ENCODE measurements around the gene PIP4K2C. TPM values are rescaled to one million over a fixed set of nuclear protein-coding genes. Genes with fewer than 3 reads are reported as not detected.

The PIP4K2C gene
- total RNA-seq, 1 experiment from 2014 or later: 37.1 TPM

- no peak overlapping the region for H4K91ac ChIP-seq (ENCODE audit: insufficient read length, low read depth, low read length)
- H3K56ac ChIP-seq (ENCODE audit: insufficient read length, low read depth, low read length): no peak overlapping the region
- no peak overlapping the region for H4K8ac ChIP-seq (replicated peaks; ENCODE audit: insufficient read length, low read depth, low read length)
- H3K18ac ChIP-seq (ENCODE audit: insufficient read length, low read depth, low read length): no peak overlapping the region
- Mint-ChIP-seq H3K4me1 (peaks cover 42 to 45% of the 10 kb centered on the region in 2 experiments), H3K36me3 (ENCODE audit: insufficient read depth in 1 of 3, low read depth in 3 of 3) (peaks cover 8 to 24% (median 23%) of the 10 kb centered on the region in 3 experiments), H3K27ac (no peak overlapping the region; a peak in 1 of 7 replicates), H3K9me3 (no peaks in the 10 kb centered on the region; a peak in 1 of 5 replicates), H3K27me3 (ENCODE audit: low read depth) (peaks cover 13% of the 10 kb centered on the region), H3K4me3 (no peak overlapping the region; a peak in 2 of 5 replicates)
- no peak overlapping the region for H2BK20ac ChIP-seq (ENCODE audit: low read depth, low read length, poor library complexity, severe bottlenecking)
- no CpG with 5 or more reads among the region's 12 CpGs for WGBS (ENCODE audit: extremely low coverage, insufficient read length, low lambda C conversion rate)
- H2AK5ac ChIP-seq (ENCODE audit: insufficient read length, low read length): no peak overlapping the region
- peaks cover 37% of the 10 kb centered on the region for H3K23me2 ChIP-seq (ENCODE audit: insufficient read length, low read depth, low read length, poor library complexity, severe bottlenecking)
- H3K23ac ChIP-seq (ENCODE audit: insufficient read length, low read depth, low read length): no peak overlapping the region
- no peak overlapping the region for H3K14ac ChIP-seq (ENCODE audit: insufficient read depth, low read length)
- no peak overlapping the region for H3T11ph ChIP-seq (ENCODE audit: low read length)
- H2AFZ ChIP-seq (ENCODE audit: low read length): no peak overlapping the region
- no peak overlapping the region for H2BK12ac ChIP-seq (ENCODE audit: insufficient read length, low read depth, low read length)
- no peaks in the 10 kb centered on the region for H3K9me3 ChIP-seq (ENCODE audit: control insufficient read depth, low read depth, low read length)
- H2BK120ac ChIP-seq (ENCODE audit: low read depth, low read length, poor library complexity, severe bottlenecking): no peak overlapping the region
- TF ChIP-seq CTCF (conservative IDR thresholded peaks at IDR 0.05): no peak
- DNase-seq: no peak
- no peaks in the 10 kb centered on the region for H4K20me1 ChIP-seq (ENCODE audit: control insufficient read depth, insufficient read depth, insufficient read length)
- peaks cover 3% of the 10 kb centered on the region for H3K4me1 ChIP-seq (ENCODE audit: insufficient read depth, low read length)
- H3K9ac ChIP-seq (ENCODE audit: extremely low read depth, insufficient read length, low read length): no peak overlapping the region
- H2BK5ac ChIP-seq (ENCODE audit: insufficient read length, low read length): no peak overlapping the region
- H2BK15ac ChIP-seq (ENCODE audit: low read depth, low read length): no peak overlapping the region
- H4K5ac ChIP-seq (ENCODE audit: insufficient read length, low read depth, low read length): no peak overlapping the region
- H3K79me1 ChIP-seq (ENCODE audit: insufficient read depth, low read depth, low read length, poor library complexity, severe bottlenecking): no peaks in the 10 kb centered on the region
- no peak overlapping the region for H3K27ac ChIP-seq (ENCODE audit: insufficient read length, low read depth, low read length)
- H3K4me2 ChIP-seq (ENCODE audit: insufficient read depth, insufficient read length, low read length): no peak overlapping the region
- no peak overlapping the region for H3K4ac ChIP-seq (ENCODE audit: low read depth, low read length)
- no peaks in the 10 kb centered on the region for H3K79me2 ChIP-seq (ENCODE audit: insufficient read depth, low read length)
- H3K27me3 ChIP-seq (ENCODE audit: insufficient read depth, low read length): no peaks in the 10 kb centered on the region; the same call in 1 of the 2 replicates
Measured at GRCh38 chr12:57607958-57608663, 17.1 kb downstream of the PIP4K2C start.

All from H9 (cell line).